HepG2 (cell line): ENCODE data around the gene USP28. TPM values are rescaled to one million over a fixed set of nuclear protein-coding genes. Genes with fewer than 3 reads are reported as not detected.

ENCODE experiments used
- AHDC1 ChIP-seq: sonication (generic); formaldehyde crosslinking; IDR thresholded peaks from 2 replicates; pipeline ENCODE4 v1.5.1; 2020; ENCODE audit warnings: mild to moderate bottlenecking, missing genetic modification reagents, borderline replicate concordance
- ATF6 ChIP-seq: sonication (generic); formaldehyde crosslinking; conservative IDR thresholded peaks from 2 replicates; pipeline ENCODE4 v1.4.0; 2020; ENCODE audit warnings: missing genetic modification reagents
- CCAR2 ChIP-seq: fragments of 200-400 bp; formaldehyde crosslinking; optimal IDR thresholded peaks from 2 replicates; pipeline ENCODE3; 2018; ENCODE audit warnings: low read depth, mild to moderate bottlenecking, low read length, moderate library complexity
- CSRNP2 ChIP-seq: sonication (generic); formaldehyde crosslinking; conservative IDR thresholded peaks from 2 replicates; pipeline ENCODE4 v1.8.0; 2022; ENCODE audit warnings: low read depth, missing genetic modification reagents
- E2F1 ChIP-seq: sonication (generic); formaldehyde crosslinking; IDR thresholded peaks from 2 replicates; pipeline ENCODE4 v1.5.0; 2020; ENCODE audit warnings: missing genetic modification reagents
- KLF11 ChIP-seq: IDR thresholded peaks from 2 replicates; pipeline ENCODE4 v1.6.1; 2016; ENCODE audit warnings: missing compliant biosample characterization
- NFE2L2 ChIP-seq: fragments of 150-350 bp; IDR thresholded peaks from 2 replicates; pipeline ENCODE4 v1.6.1; 2014; ENCODE audit warnings: low read length
- POGK ChIP-seq: sonication (generic); formaldehyde crosslinking; conservative IDR thresholded peaks from 2 replicates; pipeline ENCODE4 v1.8.0; 2022; ENCODE audit warnings: mild to moderate bottlenecking, moderate library complexity, missing genetic modification reagents
- RBAK ChIP-seq: sonication (generic); formaldehyde crosslinking; IDR thresholded peaks from 2 replicates; pipeline ENCODE4 v1.5.1; 2020; ENCODE audit warnings: mild to moderate bottlenecking, missing genetic modification reagents
- TEF ChIP-seq: sonication (generic); formaldehyde crosslinking; IDR thresholded peaks from 2 replicates; pipeline ENCODE4 v1.5.0; 2020; ENCODE audit warnings: missing genetic modification reagents
- ZNF441 ChIP-seq: sonication (generic); formaldehyde crosslinking; IDR thresholded peaks from 2 replicates; pipeline ENCODE4 v1.7.0; 2021; ENCODE audit warnings: missing genetic modification reagents, borderline replicate concordance
- ZNF512 ChIP-seq: sonication (generic); formaldehyde crosslinking; IDR thresholded peaks from 2 replicates; pipeline ENCODE4 v1.4.0; 2020; ENCODE audit warnings: mild to moderate bottlenecking, missing genetic modification reagents
- polyA plus RNA-seq, 8 experiments: library from polyadenylated mRNA; depleted of rRNA in 3 of 8; stranded (reverse) in 7 of 8; unstranded in 1 of 8; fragments of >200 nt; fragmentation: Illumina TruSeq in 4 of 8; extraction: Trizol in 4 of 8; gene quantifications; 2 replicates each; pipeline versions ENCODE4 v1.2.1 to v1.2.3, GENCODE V29; 2011 to 2016; ENCODE audit warnings: low read depth in 4 of 8, missing spikeins in 1 of 8, mixed read lengths in 1 of 8; ENCODE audit not compliant: insufficient read depth in 1 of 8
- total RNA-seq, 5 experiments: library from RNA; depleted of rRNA; stranded (reverse); fragments of >200 nt; fragmentation: Illumina TruSeq; extraction: Trizol; gene quantifications; 2 replicates each; pipeline ENCODE4 v1.2.3, GENCODE V29; 2016; ENCODE audit warnings: low read depth in 1 of 5

Gene USP28
- total and polyA plus RNA-seq, 2 of the 13 experiments (the other 11 are each of a cell fraction or from before 2014, with no cell fraction given), result 29.6 to 34.3 TPM

GRCh38 chr11:113875234-113876073 lies at the start of gene USP28 (continued):
- no peak; the same call in 1 of the 2 replicates for TF ChIP-seq POGK (CRISPR knock-in tag)
- no peak for TF ChIP-seq RBAK (CRISPR knock-in tag)
- no peak for TF ChIP-seq NFE2L2
- TF ChIP-seq CCAR2, result no peak
- no peak for TF ChIP-seq ATF6 (CRISPR knock-in tag)
- TF ChIP-seq ZNF441, result peak; percentile 20; the same call in 1 of the 2 replicates
- no peak for TF ChIP-seq CSRNP2 (CRISPR knock-in tag)
- peak; percentile 69 for TF ChIP-seq E2F1 (CRISPR knock-in tag)
- 0 out of 2 replicates have a peak, but pooled peaks have one; percentile 48 for TF ChIP-seq TEF (CRISPR knock-in tag)
- no peak for TF ChIP-seq ZNF512 (CRISPR knock-in tag)
- 0 out of 2 replicates have a peak, but pooled peaks have one; percentile 30 for TF ChIP-seq KLF11
- no peak for TF ChIP-seq AHDC1 (CRISPR knock-in tag)
